AG04449 (cell line): Measurements from ENCODE around the gene CGA.

Experiments
- CTCF ChIA-PET: fragments of 350-600 bp; formaldehyde crosslinking; extraction: SDS; loops from one replicate; lab custom pipeline; 2021; ENCODE audit warnings: antibody characterized with exemption; lab: Yijun Ruan, JAX
- POLR2A ChIA-PET: fragments of 400-600, 350-600 bp; formaldehyde crosslinking; extraction: SDS; loops from one replicate; lab custom pipeline; 2020; ENCODE audit warnings: antibody characterized with exemption, inconsistent platforms; lab: Yijun Ruan, JAX
- DNase-seq: peaks from one replicate; pipeline ENCODE4 v3.0.0-alpha.2; 2010; ENCODE audit warnings: low read depth, low spot score
- H3K4me3 ChIP-seq: 2 replicates; pipeline ENCODE4 v1.5.1; 2011; ENCODE audit warnings: low read depth, mild to moderate bottlenecking, control low read depth, low read length
- CTCF ChIP-seq: IDR thresholded peaks from one replicate; pipeline ENCODE4 v1.5.1; 2011; ENCODE audit warnings: mild to moderate bottlenecking, moderate library complexity, low read length, control low read depth, inconsistent platforms; ENCODE audit not compliant: insufficient read depth; ENCODE audit errors: missing control alignments

CGA gene

DNA sequence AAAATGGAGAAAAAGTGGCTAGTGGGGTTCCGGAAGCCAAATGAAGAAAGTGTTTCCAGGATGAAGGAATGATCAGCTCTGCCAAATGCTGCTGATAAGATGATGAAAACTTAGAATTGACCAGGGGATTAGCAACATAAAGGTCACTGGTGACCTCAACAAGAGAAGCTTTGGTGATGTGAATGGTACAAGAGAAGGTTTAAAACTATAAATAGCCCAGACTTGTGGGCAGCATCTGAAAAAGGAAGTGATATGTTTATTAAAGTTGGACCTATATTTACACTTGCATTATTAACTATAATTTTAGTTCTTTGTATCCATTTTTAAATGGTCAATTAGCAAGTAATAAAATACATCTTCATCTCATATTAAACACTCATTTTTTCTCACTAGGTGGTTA lies 45.1 kb downstream of the CGA start:
- CTCF ChIA-PET = no interaction called here

DNA sequence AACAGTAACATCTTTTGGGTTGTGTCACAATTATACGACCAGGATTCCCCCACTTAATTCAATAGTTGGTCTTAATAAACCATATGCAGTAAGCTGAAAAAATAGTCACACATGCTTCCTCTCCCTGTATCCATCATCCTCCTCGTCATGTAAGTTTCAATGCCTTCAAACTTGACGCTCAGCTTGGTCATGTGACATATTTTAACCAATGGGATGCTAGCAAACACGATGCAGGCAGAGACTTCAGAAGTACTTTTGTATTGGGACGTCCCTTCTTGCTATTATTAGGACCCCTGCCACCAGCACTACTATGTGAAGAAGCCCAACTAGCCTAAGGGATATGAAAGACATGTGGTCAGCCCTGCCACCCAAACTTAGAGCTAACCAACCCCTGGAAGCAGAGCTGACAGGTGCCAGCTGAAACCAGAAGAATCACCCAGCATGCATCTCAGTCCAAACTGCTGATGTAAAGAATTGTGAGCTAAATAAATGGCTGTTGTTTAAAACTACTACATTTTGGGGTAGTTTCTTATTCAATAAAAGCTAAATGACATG lies 49.3 kb downstream of the CGA start:
- TF ChIP-seq CTCF = no peak
- POLR2A ChIA-PET = no interaction called here
- no peak overlapping the region for H3K4me3 ChIP-seq
- no peak for DNase-seq
- CTCF ChIA-PET = interaction anchor here (0.9 to 1.0 kb wide), 2 partner anchors 13 to 19 kb away, joined by 3 to 4 read pairs; no protein-coding TSS in a partner anchor

More for the DNA sequence above, 45.1 kb downstream of the CGA start:
- TF ChIP-seq CTCF = no peak
- POLR2A ChIA-PET = no interaction called here
- no peak overlapping the region for H3K4me3 ChIP-seq
- DNase-seq = no peak

DNA sequence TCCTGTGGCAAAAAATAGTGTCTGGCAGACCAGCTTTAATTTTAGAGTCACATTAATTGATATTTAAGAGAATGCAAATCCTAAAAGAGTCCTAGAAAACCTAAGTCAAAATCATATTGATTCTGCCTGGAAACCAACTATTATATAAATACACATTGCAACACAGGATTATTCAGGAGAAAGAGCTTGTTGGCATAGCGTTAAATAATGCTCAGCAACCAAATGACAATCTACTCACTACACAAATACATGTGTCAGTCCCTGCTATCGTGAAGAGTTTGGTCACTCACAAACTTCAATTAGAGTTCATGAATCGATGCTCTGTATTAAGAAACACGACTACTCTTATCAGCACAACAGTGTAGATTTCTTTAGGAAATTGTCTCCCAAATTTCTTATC lies 54.2 kb downstream of the CGA start:
- H3K4me3 ChIP-seq = no peak overlapping the region
- no peak for TF ChIP-seq CTCF
- POLR2A ChIA-PET = no interaction called here
- DNase-seq = no peak
- CTCF ChIA-PET = no interaction called here
